ENCODE measurements around the gene PARN. TPM values are rescaled to one million over a fixed set of nuclear protein-coding genes. Genes with fewer than 3 reads are reported as not detected.

Gene PARN
- total RNA-seq, 1 experiment from 2014 or later = 37.7 TPM

- no peak for TF ChIP-seq ERG (CRISPR knock-in tag; IDR thresholded peaks at IDR 0.05)
Measured at GRCh38 chr16:14464796-14465195, 165.3 kb downstream of the PARN start (continued).

GRCh38 chr16:14464192-14464591 is 165.9 kb downstream of the PARN start:
- Mint-ChIP-seq H3K4me3 (no peak overlapping the region), H3K27ac (no peak overlapping the region), H3K4me1 (peaks cover 10% of the 10 kb centered on the region; the same call in 1 of the 2 replicates), H3K9me3 (peaks cover 10% of the 10 kb centered on the region), H3K27me3 (ENCODE audit: low read depth) (no peaks in the 10 kb centered on the region), H3K36me3 (peaks cover 13% of the 10 kb centered on the region)
- CTCF ChIA-PET = no interaction called here
- POLR2A ChIA-PET = no interaction called here
- ATAC-seq (no peak), DNase-seq (ENCODE audit: low spot score) (no peak)
- TF ChIP-seq ZNF317 (CRISPR knock-in tag; IDR thresholded peaks at IDR 0.05; ENCODE audit: borderline replicate concordance, low read depth) (peak; percentile 79), ZSCAN18 (CRISPR knock-in tag; IDR thresholded peaks at IDR 0.05) (no peak)

- H3K4me3 Mint-ChIP-seq = no peak overlapping the region
- POLR2A ChIA-PET = no interaction called here
- no peak for DNase-seq (ENCODE audit: low spot score)
- H3K36me3 Mint-ChIP-seq = peaks cover 13% of the 10 kb centered on the region
- peaks cover 10% of the 10 kb centered on the region for H3K9me3 Mint-ChIP-seq
- H3K27ac Mint-ChIP-seq = 0 out of 2 replicates have a peak overlapping the region, but pooled peaks have one; percentile 10
- no peaks in the 10 kb centered on the region for H3K27me3 Mint-ChIP-seq (ENCODE audit: low read depth)
- CTCF ChIA-PET = no interaction called here
- H3K4me1 Mint-ChIP-seq = peaks cover 19% of the 10 kb centered on the region
- no peak for ATAC-seq
- TF ChIP-seq ATF6 (CRISPR knock-in tag; IDR thresholded peaks at IDR 0.05) (no peak), CDX4 (CRISPR knock-in tag; IDR thresholded peaks at IDR 0.05; ENCODE audit: borderline replicate concordance) (no peak), IRF2 (CRISPR knock-in tag; IDR thresholded peaks at IDR 0.05; ENCODE audit: borderline replicate concordance, low read depth) (no peak), ETV6 (CRISPR knock-in tag; IDR thresholded peaks at IDR 0.05) (no peak), JUN (CRISPR knock-in tag; IDR thresholded peaks at IDR 0.05) (no peak), MAX (CRISPR knock-in tag; IDR thresholded peaks at IDR 0.05) (no peak), IRF1 (CRISPR knock-in tag; IDR thresholded peaks at IDR 0.05) (no peak), ZNF281 (CRISPR knock-in tag; IDR thresholded peaks at IDR 0.05) (no peak), ZNF671 (CRISPR knock-in tag; IDR thresholded peaks at IDR 0.05) (no peak), PREB (CRISPR knock-in tag; IDR thresholded peaks at IDR 0.05; ENCODE audit: borderline replicate concordance) (no peak), ZNF512 (CRISPR knock-in tag; IDR thresholded peaks at IDR 0.05; ENCODE audit: borderline replicate concordance) (no peak), HMGXB4 (CRISPR knock-in tag; IDR thresholded peaks at IDR 0.05) (no peak), FOXP4 (CRISPR knock-in tag; IDR thresholded peaks at IDR 0.05) (no peak)
Measured at GRCh38 chr16:14462811-14463210, 167.2 kb downstream of the PARN start.

Data from WTC11 (cell line).